GM18505 (cell line): ENCODE measurements around the gene LPIN1.

Experiments used
- ATAC-seq: cut with Tn5 transposase; IDR thresholded peaks from one replicate; pipeline ENCODE4 v1.9.1; 2021; ENCODE audit not compliant: unreplicated experiment
- POLR2A ChIP-seq: IDR thresholded peaks from 4 replicates; pipeline ENCODE4 v1.6.1; 2011; ENCODE audit warnings: borderline replicate concordance; ENCODE audit not compliant: insufficient read depth, insufficient read length; ENCODE audit errors: extremely low read depth

Gene LPIN1

GRCh38 chr2:11785611-11785940 is 39.1 kb downstream of the LPIN1 start:
- TF ChIP-seq POLR2A = no peak
- ATAC-seq = no peak

DNA sequence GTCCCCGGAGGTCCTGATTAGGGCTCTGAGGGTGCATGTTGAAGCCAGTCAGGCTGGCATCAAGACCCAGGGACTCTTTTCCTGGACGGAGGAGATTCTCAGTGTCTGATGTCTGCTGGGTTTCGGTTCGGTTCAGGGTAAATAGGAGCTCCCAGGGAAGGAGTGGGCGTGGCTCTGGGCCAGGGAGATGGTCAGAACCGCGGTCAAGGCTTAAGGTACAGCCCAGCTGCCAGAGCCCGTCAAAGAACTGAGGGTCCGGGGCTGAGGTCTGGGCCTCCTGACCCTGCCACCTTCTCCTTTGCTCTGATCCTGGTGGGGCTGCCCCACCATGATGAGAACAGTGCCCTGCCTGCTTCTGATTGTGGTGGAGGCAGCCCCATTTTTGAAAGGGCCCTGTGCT is 39.8 kb downstream of the LPIN1 start:
- no peak for TF ChIP-seq POLR2A
- ATAC-seq = no peak

DNA sequence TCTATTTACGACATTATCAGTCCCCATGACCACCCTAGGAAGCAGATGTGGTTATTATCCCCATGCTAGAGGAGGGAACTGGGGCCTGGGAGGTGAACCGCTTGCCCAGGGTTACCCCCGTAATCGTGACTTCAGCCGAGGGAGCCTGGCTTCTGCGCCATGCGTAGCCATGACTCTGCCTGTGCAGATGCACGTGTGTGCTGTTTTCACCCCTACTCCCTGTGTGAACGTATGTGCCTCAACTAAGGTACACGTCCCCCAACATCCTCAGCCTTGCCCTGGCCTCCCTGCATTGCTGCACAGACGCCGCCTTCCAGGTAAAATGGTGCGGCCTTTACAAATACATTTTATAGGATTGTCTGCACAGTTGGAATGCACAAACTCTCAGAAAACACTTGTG is 40.2 kb downstream of the LPIN1 start:
- no peak for TF ChIP-seq POLR2A
- ATAC-seq = no peak

- ATAC-seq = no peak
- no peak for TF ChIP-seq POLR2A
Measured at GRCh38 chr2:11787991-11788390, 41.6 kb downstream of the LPIN1 start.

DNA sequence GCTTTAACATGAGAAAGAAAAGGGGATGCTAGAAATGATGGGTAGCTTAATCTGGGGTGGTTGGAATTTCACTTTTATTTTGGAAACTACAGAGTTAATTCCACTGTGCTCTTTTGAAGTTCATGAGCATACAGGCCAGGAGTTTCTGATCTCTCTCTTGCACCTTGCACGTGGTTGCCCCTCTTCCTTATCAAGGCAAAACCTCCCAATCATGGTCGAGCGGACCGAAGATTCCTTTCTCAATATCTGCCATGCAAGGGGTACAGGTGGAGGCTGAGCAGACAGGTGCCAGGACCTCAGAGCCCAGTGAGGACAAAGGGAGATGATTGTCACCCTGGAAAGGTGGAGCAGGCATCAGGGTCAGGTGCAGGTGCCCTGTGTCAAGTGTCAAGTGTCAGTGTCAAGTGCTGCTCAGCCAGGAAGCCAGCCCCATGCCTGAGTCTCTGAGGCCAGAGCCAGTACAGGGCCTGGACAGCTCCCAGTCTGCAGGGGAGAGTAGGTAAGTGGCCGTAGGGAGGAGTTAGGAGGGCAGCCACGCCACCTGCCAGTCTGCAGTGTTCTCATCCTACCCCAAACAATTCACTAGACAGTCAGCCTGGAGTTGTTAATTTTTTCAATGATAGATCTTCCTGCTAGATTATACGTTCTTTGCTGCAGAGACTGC is 42.2 kb downstream of the LPIN1 start:
- no peak for TF ChIP-seq POLR2A
- ATAC-seq = no peak

GRCh38 chr2:11789243-11789642 is 42.8 kb downstream of the LPIN1 start:
- no peak for TF ChIP-seq POLR2A
- ATAC-seq = no peak

DNA sequence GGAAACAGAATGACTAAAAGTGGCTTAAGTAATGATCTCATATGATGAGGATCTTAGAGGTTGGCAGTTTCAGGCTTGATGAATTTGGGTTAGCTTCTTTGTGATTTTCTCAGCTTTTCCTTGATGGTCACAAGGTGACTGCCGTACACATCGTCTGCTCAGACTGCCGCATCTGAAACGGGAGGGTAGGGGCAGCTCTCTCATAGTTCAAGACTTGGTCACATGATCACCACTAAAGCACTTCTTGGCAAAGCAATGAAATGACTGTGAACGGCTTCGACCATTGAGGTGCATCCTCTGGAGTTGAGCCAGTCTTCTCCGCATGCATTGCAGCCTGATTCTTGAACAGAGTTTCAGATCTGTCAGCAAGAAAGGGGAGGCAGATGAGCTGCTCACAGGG is 43.8 kb downstream of the LPIN1 start:
- no peak for TF ChIP-seq POLR2A
- no peak for ATAC-seq

DNA sequence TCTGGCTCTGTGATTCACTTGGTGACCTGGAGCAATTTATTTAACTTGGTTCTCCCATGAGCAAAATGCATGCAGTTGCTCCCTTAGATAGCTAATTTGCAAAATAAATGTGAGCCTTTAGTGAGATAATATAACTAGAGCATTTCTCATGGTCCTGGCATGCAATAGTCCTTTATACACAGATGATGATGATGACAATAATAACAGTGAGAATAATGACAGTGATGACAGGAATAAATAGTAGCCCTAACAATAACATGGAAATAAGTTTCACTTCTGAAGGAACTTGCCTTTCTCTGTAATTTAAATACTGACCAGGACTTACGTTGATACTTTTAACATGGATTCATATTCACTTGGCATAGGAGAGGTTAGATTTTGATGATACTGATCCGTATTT is 49.2 kb downstream of the LPIN1 start:
- TF ChIP-seq POLR2A = no peak
- no peak for ATAC-seq

DNA sequence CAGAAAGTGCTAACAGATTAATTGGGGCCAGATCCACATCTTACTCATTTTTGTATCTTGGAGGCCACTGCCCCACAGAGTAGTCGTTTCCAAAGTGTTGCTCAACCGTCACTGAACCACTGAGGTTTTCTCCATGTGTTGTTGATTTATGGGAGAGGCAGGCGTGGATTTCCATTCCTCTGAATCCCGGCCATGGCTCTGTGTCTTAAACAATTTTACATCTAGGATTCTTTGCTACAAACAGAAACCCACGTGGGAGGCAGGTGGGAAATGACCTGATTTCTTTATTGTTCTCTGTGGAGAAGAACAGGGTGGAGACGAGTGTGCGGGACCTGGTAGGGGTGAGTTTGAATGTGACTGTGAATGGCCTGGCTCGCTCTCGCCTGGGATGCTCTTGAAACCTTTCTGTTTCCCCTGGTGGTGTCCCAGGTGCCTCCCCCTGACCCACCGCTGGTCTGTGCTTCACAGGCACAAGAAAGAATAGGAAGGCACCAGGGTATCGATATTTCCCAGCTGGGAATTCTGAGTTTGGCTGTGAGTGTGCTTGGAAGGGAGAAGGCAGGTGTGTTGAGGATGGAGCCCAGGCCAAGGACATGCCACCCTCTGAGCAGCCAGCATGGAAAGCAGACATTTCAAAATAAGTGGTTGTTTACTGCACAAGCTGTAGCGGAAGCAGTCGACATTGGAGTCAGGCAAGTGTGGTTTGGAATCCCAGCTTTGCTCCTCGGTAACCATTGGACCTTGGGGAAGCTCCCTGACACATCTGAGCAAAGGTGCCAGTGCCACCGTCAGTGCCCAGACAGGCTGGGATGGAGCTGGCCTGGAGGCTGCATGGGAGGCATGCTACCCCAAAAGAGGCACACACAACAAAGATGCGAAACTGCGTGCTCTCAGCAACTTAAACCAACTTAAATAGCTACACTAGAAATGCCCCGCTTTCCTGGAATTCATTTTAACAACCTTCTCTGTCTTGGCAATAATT is 50.0 kb downstream of the LPIN1 start:
- TF ChIP-seq POLR2A = no peak
- no peak for ATAC-seq

GRCh38 chr2:11797846-11798245 is 51.4 kb downstream of the LPIN1 start:
- no peak for TF ChIP-seq POLR2A
- ATAC-seq = no peak

GRCh38 chr2:11798701-11799435 is 52.4 kb downstream of the LPIN1 start:
- ATAC-seq = no peak
- TF ChIP-seq POLR2A = no peak

DNA sequence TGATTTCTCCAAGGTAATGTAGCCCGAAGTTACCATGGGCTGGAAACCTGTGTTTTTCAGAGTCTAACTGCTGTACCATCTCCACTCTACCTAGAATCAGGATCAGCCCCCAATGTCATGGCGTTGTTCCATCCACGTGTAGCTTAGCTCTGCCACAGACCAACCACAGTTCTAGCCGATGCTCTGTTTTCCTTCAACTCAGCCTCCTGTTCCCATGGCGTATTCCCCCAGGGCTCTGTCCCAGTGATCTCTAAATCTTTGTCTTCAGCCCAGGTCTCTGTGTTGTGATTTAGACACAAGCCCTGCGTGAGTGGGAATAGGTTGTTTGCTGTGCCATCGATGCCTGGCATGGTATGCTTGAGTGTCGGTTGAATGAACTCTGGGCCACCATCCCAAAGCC is 53.4 kb downstream of the LPIN1 start:
- no peak for ATAC-seq
- no peak for TF ChIP-seq POLR2A

DNA sequence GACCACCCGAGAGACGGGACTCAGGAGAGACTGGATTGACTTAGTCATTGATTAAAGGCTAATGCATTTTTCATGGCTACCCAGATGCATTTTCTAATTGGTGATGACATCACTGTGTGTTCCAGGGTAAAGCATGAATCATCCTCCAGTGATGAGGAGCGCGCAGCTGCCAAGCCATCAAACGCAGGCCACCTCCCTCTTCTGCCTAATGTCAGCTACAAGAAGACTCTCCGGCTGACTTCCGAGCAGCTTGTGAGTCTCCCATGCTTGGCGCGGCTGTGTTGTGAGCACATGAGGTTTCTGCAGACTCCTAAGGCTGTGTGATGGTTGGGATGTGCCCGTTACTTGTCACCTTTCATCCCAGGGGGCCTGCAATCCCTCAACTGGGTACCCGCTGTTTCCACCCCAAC is 56.4 kb downstream of the LPIN1 start:
- no peak for ATAC-seq
- TF ChIP-seq POLR2A = no peak
